Liver (tissue), 9 donors: ENCODE measurements around the gene ADAMTS6. TPM values are rescaled to one million over a fixed set of nuclear protein-coding genes. Genes with fewer than 3 reads are reported as not detected.

Source experiments
- DNase-seq: peaks from one replicate; pipeline ENCODE4 v3.0.0-alpha.2; 2017; ENCODE audit warnings: low spot score
- H3K27ac ChIP-seq, 2 donors: one replicate each; pipeline ENCODE4 v1.7.0; 2013; ENCODE audit warnings: inconsistent platforms in 2 of 2, low read length in 2 of 2, control low read depth in 1 of 2, low read depth in 1 of 2, mild to moderate bottlenecking in 1 of 2
- H3K27me3 ChIP-seq, 4 donors: one replicate each; pipeline versions ENCODE4 v1.6.1 to v1.7.0; 2013; ENCODE audit warnings: low read length in 3 of 4, inconsistent platforms in 1 of 4, mild to moderate bottlenecking in 1 of 4, moderate library complexity in 1 of 4; ENCODE audit not compliant: control insufficient read depth in 4 of 4, insufficient read depth in 4 of 4
- H3K36me3 ChIP-seq, 4 donors: one replicate each; pipeline versions ENCODE4 v1.6.1 to v1.7.0; 2013; ENCODE audit warnings: low read length in 3 of 4, mild to moderate bottlenecking in 3 of 4, low read depth in 1 of 4, moderate library complexity in 1 of 4; ENCODE audit not compliant: control insufficient read depth in 4 of 4, insufficient read depth in 3 of 4
- H3K4me1 ChIP-seq, 4 donors: one replicate each; pipeline versions ENCODE4 v1.6.1 to v1.7.0; 2013; ENCODE audit warnings: low read length in 3 of 4, mild to moderate bottlenecking in 3 of 4, moderate library complexity in 1 of 4; ENCODE audit not compliant: control insufficient read depth in 4 of 4, insufficient read depth in 4 of 4
- H3K4me3 ChIP-seq, 3 donors: one replicate each; pipeline versions ENCODE4 v1.6.1 to v1.7.0; 2013; ENCODE audit warnings: low read length in 3 of 3, control low read depth in 1 of 3, low read depth in 1 of 3, mild to moderate bottlenecking in 1 of 3
- H3K9ac ChIP-seq, 2 donors: one replicate each; pipeline ENCODE4 v1.7.0; 2013; ENCODE audit warnings: low read length in 2 of 2, mild to moderate bottlenecking in 2 of 2, moderate library complexity in 2 of 2, control low read depth in 1 of 2, low read depth in 1 of 2
- H3K9me3 ChIP-seq, 4 donors: one replicate each; pipeline versions ENCODE4 v1.6.1 to v1.7.0; 2013; ENCODE audit warnings: low read length in 3 of 4; ENCODE audit not compliant: control insufficient read depth in 4 of 4
- FOXA1 ChIP-seq: IDR thresholded peaks from 2 replicates; pipeline ENCODE4 v1.6.1; 2016; ENCODE audit warnings: antibody characterized with exemption
- FOXA2 ChIP-seq: IDR thresholded peaks from 2 replicates; pipeline ENCODE4 v1.6.1; 2016; ENCODE audit warnings: antibody characterized with exemption
- HNF4G ChIP-seq: IDR thresholded peaks from 2 replicates; pipeline ENCODE4 v1.6.1; 2016; ENCODE audit warnings: antibody characterized with exemption
- JUND ChIP-seq, 2 donors: IDR thresholded peaks; 2 replicates each; pipeline ENCODE4 v1.6.1; 2016; ENCODE audit warnings: antibody characterized with exemption in 2 of 2
- SP1 ChIP-seq: IDR thresholded peaks from 2 replicates; pipeline ENCODE4 v1.6.1; 2018; ENCODE audit warnings: antibody characterized with exemption, mild to moderate bottlenecking
- TAF1 ChIP-seq: conservative IDR thresholded peaks from 2 replicates; pipeline ENCODE4 v1.6.1; 2016; ENCODE audit warnings: antibody characterized with exemption, mild to moderate bottlenecking
- YY1 ChIP-seq: IDR thresholded peaks from 2 replicates; pipeline ENCODE4 v1.6.1; 2016; ENCODE audit warnings: antibody characterized with exemption, mild to moderate bottlenecking
- WGBS: extraction: QIAGEN DNeasy Blood & Tissue Kit; methylation state at CpG from one replicate; pipeline ENCODE4 v1.1.7; 2013; 5-methylcytosine and 5-hydroxymethylcytosine counted together
- polyA plus RNA-seq, 2 donors: library from polyadenylated mRNA; stranded (reverse) in 1 of 2; unstranded in 1 of 2; fragments of 200-250 nt in 1 of 2; fragments of >200 nt in 1 of 2; fragmentation: Nextera tagmentation in 1 of 2; extraction: Ambion mirVana in 1 of 2; gene quantifications; one replicate each; pipeline versions ENCODE4 v1.2.1 to v1.2.3, GENCODE V29; 2013 to 2015
- total RNA-seq, 2 donors: library from RNA; depleted of rRNA; stranded (reverse); fragments of >200 nt; gene quantifications; one replicate each; pipeline ENCODE4 v1.2.3, GENCODE V29; 2014
- TF ChIP-seq, protein P1 (sequence below): IDR thresholded peaks from 2 replicates; pipeline ENCODE4 v1.6.1; 2016; ENCODE audit warnings: antibody characterized with exemption, mild to moderate bottlenecking
- TF ChIP-seq, protein P2 (sequence below): IDR thresholded peaks from 2 replicates; pipeline ENCODE4 v1.6.1; 2016; ENCODE audit warnings: antibody characterized with exemption
- TF ChIP-seq, protein P3 (sequence below): IDR thresholded peaks from 2 replicates; pipeline ENCODE4 v1.6.1; 2016; ENCODE audit warnings: antibody characterized with exemption
- TF ChIP-seq, protein P4 (sequence below): IDR thresholded peaks from 2 replicates; pipeline ENCODE4 v1.6.1; 2016; ENCODE audit warnings: antibody characterized with exemption
- donor health status: healthy.
- donor health status: healthy.
- donor health status: healthy.
- donor health status: healthy.
- donor health status: healthy.

The ADAMTS6 gene
- total and polyA plus RNA-seq, 4 donors = 0.06 to 2.0 (median 0.59) TPM

DNA sequence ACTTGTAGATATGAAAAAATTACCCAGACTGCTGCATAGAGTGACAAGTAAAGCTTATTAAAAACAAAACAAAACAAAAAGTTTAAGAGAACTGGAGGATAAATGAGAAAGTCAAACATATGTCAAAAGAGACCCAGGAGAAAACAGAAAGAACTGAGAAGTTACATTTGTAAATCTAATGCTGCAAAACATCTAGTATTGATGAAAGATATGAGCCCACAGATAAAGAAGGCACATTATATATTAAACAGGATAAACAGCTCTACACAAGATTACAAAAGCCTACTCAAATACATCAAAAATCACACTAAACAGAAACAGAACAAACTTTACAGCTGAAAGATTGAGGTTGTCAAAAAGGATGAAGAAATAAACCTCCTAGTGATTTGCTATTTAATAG lies 55.1 kb downstream of the ADAMTS6 start:
- Histone ChIP-seq H3K9ac (no peak overlapping the region), H3K36me3 (no peaks in the 10 kb centered on the region)
- TF ChIP-seq YY1 (no peak), TAF1 (no peak), FOXA2 (no peak), HNF4G (no peak)
- TF ChIP-seq, protein P1, sequence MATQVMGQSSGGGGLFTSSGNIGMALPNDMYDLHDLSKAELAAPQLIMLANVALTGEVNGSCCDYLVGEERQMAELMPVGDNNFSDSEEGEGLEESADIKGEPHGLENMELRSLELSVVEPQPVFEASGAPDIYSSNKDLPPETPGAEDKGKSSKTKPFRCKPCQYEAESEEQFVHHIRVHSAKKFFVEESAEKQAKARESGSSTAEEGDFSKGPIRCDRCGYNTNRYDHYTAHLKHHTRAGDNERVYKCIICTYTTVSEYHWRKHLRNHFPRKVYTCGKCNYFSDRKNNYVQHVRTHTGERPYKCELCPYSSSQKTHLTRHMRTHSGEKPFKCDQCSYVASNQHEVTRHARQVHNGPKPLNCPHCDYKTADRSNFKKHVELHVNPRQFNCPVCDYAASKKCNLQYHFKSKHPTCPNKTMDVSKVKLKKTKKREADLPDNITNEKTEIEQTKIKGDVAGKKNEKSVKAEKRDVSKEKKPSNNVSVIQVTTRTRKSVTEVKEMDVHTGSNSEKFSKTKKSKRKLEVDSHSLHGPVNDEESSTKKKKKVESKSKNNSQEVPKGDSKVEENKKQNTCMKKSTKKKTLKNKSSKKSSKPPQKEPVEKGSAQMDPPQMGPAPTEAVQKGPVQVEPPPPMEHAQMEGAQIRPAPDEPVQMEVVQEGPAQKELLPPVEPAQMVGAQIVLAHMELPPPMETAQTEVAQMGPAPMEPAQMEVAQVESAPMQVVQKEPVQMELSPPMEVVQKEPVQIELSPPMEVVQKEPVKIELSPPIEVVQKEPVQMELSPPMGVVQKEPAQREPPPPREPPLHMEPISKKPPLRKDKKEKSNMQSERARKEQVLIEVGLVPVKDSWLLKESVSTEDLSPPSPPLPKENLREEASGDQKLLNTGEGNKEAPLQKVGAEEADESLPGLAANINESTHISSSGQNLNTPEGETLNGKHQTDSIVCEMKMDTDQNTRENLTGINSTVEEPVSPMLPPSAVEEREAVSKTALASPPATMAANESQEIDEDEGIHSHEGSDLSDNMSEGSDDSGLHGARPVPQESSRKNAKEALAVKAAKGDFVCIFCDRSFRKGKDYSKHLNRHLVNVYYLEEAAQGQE = no peak
- TF ChIP-seq, protein P2, sequence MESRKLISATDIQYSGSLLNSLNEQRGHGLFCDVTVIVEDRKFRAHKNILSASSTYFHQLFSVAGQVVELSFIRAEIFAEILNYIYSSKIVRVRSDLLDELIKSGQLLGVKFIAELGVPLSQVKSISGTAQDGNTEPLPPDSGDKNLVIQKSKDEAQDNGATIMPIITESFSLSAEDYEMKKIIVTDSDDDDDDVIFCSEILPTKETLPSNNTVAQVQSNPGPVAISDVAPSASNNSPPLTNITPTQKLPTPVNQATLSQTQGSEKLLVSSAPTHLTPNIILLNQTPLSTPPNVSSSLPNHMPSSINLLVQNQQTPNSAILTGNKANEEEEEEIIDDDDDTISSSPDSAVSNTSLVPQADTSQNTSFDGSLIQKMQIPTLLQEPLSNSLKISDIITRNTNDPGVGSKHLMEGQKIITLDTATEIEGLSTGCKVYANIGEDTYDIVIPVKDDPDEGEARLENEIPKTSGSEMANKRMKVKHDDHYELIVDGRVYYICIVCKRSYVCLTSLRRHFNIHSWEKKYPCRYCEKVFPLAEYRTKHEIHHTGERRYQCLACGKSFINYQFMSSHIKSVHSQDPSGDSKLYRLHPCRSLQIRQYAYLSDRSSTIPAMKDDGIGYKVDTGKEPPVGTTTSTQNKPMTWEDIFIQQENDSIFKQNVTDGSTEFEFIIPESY = no peak

DNA sequence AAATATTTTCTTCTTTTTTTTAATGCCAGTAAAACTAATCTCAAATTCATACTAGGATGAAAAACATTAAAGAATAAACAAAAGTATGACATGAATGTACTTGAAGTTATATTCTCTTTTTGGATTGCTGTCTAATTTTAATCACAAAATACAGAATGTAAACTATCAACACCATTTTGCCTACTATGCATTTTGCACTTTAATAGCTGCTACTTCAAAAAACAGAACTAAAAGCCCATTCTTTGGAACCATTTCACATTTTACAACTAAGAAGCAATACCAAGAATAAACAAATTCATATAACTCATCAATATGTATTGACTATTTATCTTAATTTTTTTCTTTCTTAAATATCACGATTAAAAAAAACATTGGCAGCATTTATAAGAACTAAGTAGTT lies 58.1 kb downstream of the ADAMTS6 start:
- H3K36me3 ChIP-seq = no peaks in the 10 kb centered on the region
- H3K27ac ChIP-seq = no peak overlapping the region
- no peak for TF ChIP-seq JUND (IDR thresholded peaks at IDR 0.05)
- TF ChIP-seq, protein P3, sequence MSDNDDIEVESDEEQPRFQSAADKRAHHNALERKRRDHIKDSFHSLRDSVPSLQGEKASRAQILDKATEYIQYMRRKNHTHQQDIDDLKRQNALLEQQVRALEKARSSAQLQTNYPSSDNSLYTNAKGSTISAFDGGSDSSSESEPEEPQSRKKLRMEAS = no peak
- TF ChIP-seq, protein P4, sequence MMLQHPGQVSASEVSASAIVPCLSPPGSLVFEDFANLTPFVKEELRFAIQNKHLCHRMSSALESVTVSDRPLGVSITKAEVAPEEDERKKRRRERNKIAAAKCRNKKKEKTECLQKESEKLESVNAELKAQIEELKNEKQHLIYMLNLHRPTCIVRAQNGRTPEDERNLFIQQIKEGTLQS = no peak
- TF ChIP-seq FOXA1 = no peak
- TF ChIP-seq FOXA2 = no peak
- TF ChIP-seq, protein P1 = no peak
- TF ChIP-seq SP1 = no peak
- TF ChIP-seq YY1 = no peak
- TF ChIP-seq TAF1 = no peak
- peaks cover 0 to 3% (median 0%) of the 10 kb centered on the region in 4 donors for H3K9me3 ChIP-seq
- H3K9ac ChIP-seq = no peak overlapping the region
- no peaks in the 10 kb centered on the region for H3K4me1 ChIP-seq
- DNase-seq = no peak
- H3K27me3 ChIP-seq = no peaks in the 10 kb centered on the region
- H3K4me3 ChIP-seq = no peak overlapping the region
- WGBS = 78% methylated on average over 1 of the region's 1 CpG

More for the DNA sequence above, 55.1 kb downstream of the ADAMTS6 start:
- no peak overlapping the region for H3K4me3 ChIP-seq
- H3K27me3 ChIP-seq = no peaks in the 10 kb centered on the region
- no peak overlapping the region for H3K27ac ChIP-seq
- no peaks in the 10 kb centered on the region for H3K9me3 ChIP-seq
- DNase-seq = no peak
- H3K4me1 ChIP-seq = no peaks in the 10 kb centered on the region
